Chondrocyte (in vitro differentiated cells): Measurements from ENCODE around the gene GOLGA1. TPM values are rescaled to one million over a fixed set of nuclear protein-coding genes. Genes with fewer than 3 reads are reported as not detected.

Experiments
- DNase-seq: peaks from one replicate; pipeline ENCODE4 v3.0.0; 2021; ENCODE audit warnings: mixed read lengths, low spot score
- H3K27ac Mint-ChIP-seq: one replicate; pipeline ENCODE4 v1.8.0; 2021; ENCODE audit warnings: mild to moderate bottlenecking, moderate library complexity, mixed read lengths; ENCODE audit not compliant: unreplicated experiment
- H3K27me3 Mint-ChIP-seq: 2 replicates; pipeline ENCODE4 v1.8.0; 2021; ENCODE audit warnings: low read depth, mixed read lengths
- H3K36me3 Mint-ChIP-seq: 2 replicates; pipeline ENCODE4 v1.8.0; 2021; ENCODE audit warnings: low read depth, mixed read lengths
- H3K4me1 Mint-ChIP-seq: 2 replicates; pipeline ENCODE4 v1.8.0; 2021; ENCODE audit warnings: low read depth, mild to moderate bottlenecking, mixed read lengths
- H3K4me3 Mint-ChIP-seq: one replicate; pipeline ENCODE4 v1.8.0; 2021; ENCODE audit warnings: mild to moderate bottlenecking, moderate library complexity, mixed read lengths; ENCODE audit not compliant: unreplicated experiment
- H3K9me3 Mint-ChIP-seq: 2 replicates; pipeline ENCODE4 v1.8.0; 2021; ENCODE audit warnings: low read depth, mixed read lengths
- CTCF ChIP-seq: fragments of 200-600 bp; sonication (generic); IDR thresholded peaks from 2 replicates; pipeline ENCODE4 v1.5.0; 2021; ENCODE audit warnings: antibody characterized with exemption, mild to moderate bottlenecking, moderate library complexity
- total RNA-seq: library from RNA; stranded (reverse); gene quantifications from 3 replicates; pipeline ENCODE4 v1.2.1, GENCODE V29; 2021

Gene GOLGA1
- total RNA-seq, 1 donor from 2014 or later, result 25.0 TPM

- H3K27ac Mint-ChIP-seq, result peak overlapping the region; percentile 91
- peaks cover 11% of the 10 kb centered on the region for H3K36me3 Mint-ChIP-seq
- TF ChIP-seq CTCF, result no peak
- no peak for DNase-seq
- no peaks in the 10 kb centered on the region for H3K9me3 Mint-ChIP-seq
- H3K4me3 Mint-ChIP-seq, result peak overlapping the region; percentile 95
- H3K27me3 Mint-ChIP-seq, result no peaks in the 10 kb centered on the region
- H3K4me1 Mint-ChIP-seq, result peaks cover 53% of the 10 kb centered on the region
Observed at GRCh38 chr9:124870723-124871122, 70.2 kb downstream of the GOLGA1 start.

- peaks cover 9% of the 10 kb centered on the region for H3K36me3 Mint-ChIP-seq
- peaks cover 53% of the 10 kb centered on the region for H3K4me1 Mint-ChIP-seq
- H3K27me3 Mint-ChIP-seq, result no peaks in the 10 kb centered on the region
- TF ChIP-seq CTCF, result no peak
- H3K4me3 Mint-ChIP-seq, result peak overlapping the region; percentile 95
- DNase-seq, result no peak
- peak overlapping the region; percentile 91 for H3K27ac Mint-ChIP-seq
- H3K9me3 Mint-ChIP-seq, result no peaks in the 10 kb centered on the region
Observed at GRCh38 chr9:124869986-124870560, 70.8 kb downstream of the GOLGA1 start.

- H3K36me3 Mint-ChIP-seq, result peaks cover 5% of the 10 kb centered on the region
- H3K4me1 Mint-ChIP-seq, result peaks cover 53% of the 10 kb centered on the region
- peak overlapping the region; percentile 95 for H3K4me3 Mint-ChIP-seq
- H3K27ac Mint-ChIP-seq, result peak overlapping the region; percentile 91
- TF ChIP-seq CTCF, result no peak
- no peaks in the 10 kb centered on the region for H3K27me3 Mint-ChIP-seq
- H3K9me3 Mint-ChIP-seq, result no peaks in the 10 kb centered on the region
- DNase-seq, result no peak
Observed at GRCh38 chr9:124869466-124869985, 71.4 kb downstream of the GOLGA1 start.

GRCh38 chr9:124868511-124869465 lies 72.1 kb downstream of the GOLGA1 start:
- no peaks in the 10 kb centered on the region for H3K9me3 Mint-ChIP-seq
- peak; percentile 68 for TF ChIP-seq CTCF
- H3K4me1 Mint-ChIP-seq, result peaks cover 53% of the 10 kb centered on the region
- peaks cover 5% of the 10 kb centered on the region for H3K36me3 Mint-ChIP-seq
- no peak for DNase-seq
- peak overlapping the region; percentile 95 for H3K27ac Mint-ChIP-seq
- H3K27me3 Mint-ChIP-seq, result no peaks in the 10 kb centered on the region
- H3K4me3 Mint-ChIP-seq, result peak overlapping the region; percentile 95

GRCh38 chr9:124863371-124863871 lies 77.5 kb downstream of the GOLGA1 start:
- H3K4me1 Mint-ChIP-seq, result peaks cover 49% of the 10 kb centered on the region
- no peaks in the 10 kb centered on the region for H3K9me3 Mint-ChIP-seq
- peaks cover 12% of the 10 kb centered on the region for H3K36me3 Mint-ChIP-seq
- no peaks in the 10 kb centered on the region for H3K27me3 Mint-ChIP-seq
- no peak overlapping the region for H3K27ac Mint-ChIP-seq
- no peak overlapping the region for H3K4me3 Mint-ChIP-seq
- TF ChIP-seq CTCF, result no peak
- DNase-seq, result no peak
